Heart right ventricle (tissue), 16 donors: ENCODE results near the gene PELI2. TPM values are rescaled to one million over a fixed set of nuclear protein-coding genes. Genes with fewer than 3 reads are reported as not detected.

Experiments used
- ATAC-seq, 8 donors: fragments of 200-7000 bp; cut with Tn5 transposase; one replicate each; pipeline ENCODE4 v1.9.1; 2020; ENCODE audit warnings: mild to moderate bottlenecking in 8 of 8, moderate library complexity in 8 of 8, moderate number of reproducible peaks in 1 of 8
- DNase-seq, 2 donors: peaks; one replicate each; pipeline ENCODE4 v3.0.0-alpha.2; 2020
- H3K27ac ChIP-seq, 10 donors: fragments of 200-600 bp; sonication (generic) in 2 of 10; one replicate each; pipeline versions ENCODE4 v1.5.0 to v1.8.0; 2020 to 2022; ENCODE audit warnings: mild to moderate bottlenecking in 3 of 10
- H3K27me3 ChIP-seq, 7 donors: fragments of 200-600 bp; one replicate each; pipeline ENCODE4 v1.8.0; 2021 to 2022; ENCODE audit warnings: mild to moderate bottlenecking in 2 of 7
- H3K36me3 ChIP-seq, 9 donors: fragments of 200-600 bp; sonication (generic) in 1 of 9; one replicate each; pipeline versions ENCODE4 v1.5.0 to v1.8.0; 2020 to 2022; ENCODE audit warnings: mild to moderate bottlenecking in 2 of 9
- H3K4me1 ChIP-seq, 9 donors: fragments of 200-600 bp; sonication (generic) in 1 of 9; one replicate each; pipeline versions ENCODE4 v1.5.0 to v1.8.0; 2020 to 2022; ENCODE audit warnings: mild to moderate bottlenecking in 4 of 9
- H3K4me3 ChIP-seq, 10 donors: fragments of 200-600 bp; sonication (generic) in 2 of 10; one replicate each; pipeline versions ENCODE4 v1.5.0 to v1.8.0; 2020 to 2022; ENCODE audit warnings: mild to moderate bottlenecking in 7 of 10, moderate library complexity in 2 of 10
- H3K9me3 ChIP-seq, 11 donors: fragments of 200-600 bp in 10 of 11; sonication (generic) in 2 of 11; one replicate each; pipeline versions ENCODE4 v1.5.0 to v1.8.0; 2013 to 2022; ENCODE audit warnings: mild to moderate bottlenecking in 2 of 11, control low read depth in 1 of 11, moderate library complexity in 1 of 11
- WGBS, 2 donors: extraction: QIAGEN DNeasy Blood & Tissue Kit; methylation state at CpG; one replicate each; pipeline ENCODE4 v1.1.7; 2013; ENCODE audit warnings: inconsistent platforms in 1 of 2; 5-methylcytosine and 5-hydroxymethylcytosine counted together
- intact Hi-C, 10 donors: fragments of 100-400 bp; cut with DNase I; formaldehyde crosslinking; loops; one replicate each; pipeline versions ENCODE4 v1.11.1 to v1.14.2; 2022
- polyA plus RNA-seq, 2 donors: library from polyadenylated mRNA; stranded (reverse); fragments of 200-250 nt; gene quantifications; one replicate each; pipeline ENCODE4 v1.2.3, GENCODE V29; 2013
- total RNA-seq, 10 donors: library from RNA; stranded (reverse); fragmentation: NEBNext Ultra II Directional in 3 of 10; extraction: Animal tissue kit (Norgen Biotek cat#: 25700) in 3 of 10; gene quantifications; one replicate each; pipeline versions ENCODE4 v1.2.1 to v1.2.4, GENCODE V29; 2021 to 2023
- TF ChIP-seq, protein P1 (sequence below), 9 donors: fragments of 200-600 bp; sonication (generic) in 2 of 9; IDR thresholded peaks; one replicate each; pipeline versions ENCODE4 v1.5.0 to v1.8.0; 2021 to 2022; ENCODE audit warnings: antibody characterized with exemption in 9 of 9, mild to moderate bottlenecking in 5 of 9, moderate library complexity in 1 of 9
- donor health status: Arrhythmogenic right ventricular cardiomyopathy.
- donor health status: ischemic (EF 13 %, LVEDD 7.1; RV severe dilation, severe dysfunction).
- donor health status: healthy with polysubstance abuse.
- donor health status: DM: no; HTN: yes; CAD: no.
- donor health status: DM: no; HTN: no; CAD: no.
- donor health status: ischemic (EF 25% LVEDD 6.9; RV normal size, moderate dysfunction).
- donor health status: ischemic (EF 25% LVEDD 5.7; RV mildly dilated, moderate dysfunction).
- donor health status: healthy.
- donor health status: DM: yes; HTN: yes; CAD: no.
- donor health status: Ischemic cardiomyopathy.
- donor health status: ischemic (EF 35%, LVEDD 5.7; RV mildly dilated, moderate dysfunction).
- donor health status: nonischemic (EF 11% LVEDD 7.7; RV severe dilation, severe dysfunction).
- donor health status: DM: yes; HTN: yes; CAD: no.
- donor health status: PGD.
- donor health status: ischemic (EF 29% LVEDD 5.4; RV normal size, mild dysfunction).
- donor health status: nonischemic (EF 23%, LVEDD 6.1; RV moderate dilation, normal function).

PELI2 gene
- total and polyA plus RNA-seq, 12 donors, result 0.87 to 4.9 (median 2.0) TPM

GRCh38 chr14:56131865-56132833 is 13.9 kb downstream of the PELI2 start:
- Histone ChIP-seq H3K27ac (no peak overlapping the region), H3K4me1 (peaks cover 0 to 63% (median 27%) of the 10 kb centered on the region in 9 donors), H3K4me3 (no peak overlapping the region), H3K27me3 (no peaks in the 10 kb centered on the region), H3K36me3 (no peaks in the 10 kb centered on the region), H3K9me3 (no peaks in the 10 kb centered on the region)
- DNase-seq, result no peak
- ATAC-seq, result peak in 1 of 8 donors; percentile 37
- WGBS, 2 donors, result 66 to 69% methylated on average over 14 of the region's 14 CpGs
- TF ChIP-seq, protein P1, sequence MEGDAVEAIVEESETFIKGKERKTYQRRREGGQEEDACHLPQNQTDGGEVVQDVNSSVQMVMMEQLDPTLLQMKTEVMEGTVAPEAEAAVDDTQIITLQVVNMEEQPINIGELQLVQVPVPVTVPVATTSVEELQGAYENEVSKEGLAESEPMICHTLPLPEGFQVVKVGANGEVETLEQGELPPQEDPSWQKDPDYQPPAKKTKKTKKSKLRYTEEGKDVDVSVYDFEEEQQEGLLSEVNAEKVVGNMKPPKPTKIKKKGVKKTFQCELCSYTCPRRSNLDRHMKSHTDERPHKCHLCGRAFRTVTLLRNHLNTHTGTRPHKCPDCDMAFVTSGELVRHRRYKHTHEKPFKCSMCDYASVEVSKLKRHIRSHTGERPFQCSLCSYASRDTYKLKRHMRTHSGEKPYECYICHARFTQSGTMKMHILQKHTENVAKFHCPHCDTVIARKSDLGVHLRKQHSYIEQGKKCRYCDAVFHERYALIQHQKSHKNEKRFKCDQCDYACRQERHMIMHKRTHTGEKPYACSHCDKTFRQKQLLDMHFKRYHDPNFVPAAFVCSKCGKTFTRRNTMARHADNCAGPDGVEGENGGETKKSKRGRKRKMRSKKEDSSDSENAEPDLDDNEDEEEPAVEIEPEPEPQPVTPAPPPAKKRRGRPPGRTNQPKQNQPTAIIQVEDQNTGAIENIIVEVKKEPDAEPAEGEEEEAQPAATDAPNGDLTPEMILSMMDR (IDR thresholded peaks at IDR 0.05), result no peak
- intact Hi-C loops, result no loop called here

GRCh38 chr14:56133547-56133946 is 15.3 kb downstream of the PELI2 start:
- Histone ChIP-seq H3K9me3 (no peaks in the 10 kb centered on the region), H3K27me3 (no peaks in the 10 kb centered on the region), H3K27ac (no peak overlapping the region), H3K4me3 (no peak overlapping the region), H3K4me1 (peaks cover 0 to 66% (median 31%) of the 10 kb centered on the region in 9 donors), H3K36me3 (no peaks in the 10 kb centered on the region)
- intact Hi-C loops, result no loop called here
- WGBS, 2 donors, result 49 to 85% methylated on average over 4 of the region's 4 CpGs
- no peak for ATAC-seq
- DNase-seq, result no peak
- TF ChIP-seq, protein P1 (IDR thresholded peaks at IDR 0.05), result no peak

DNA sequence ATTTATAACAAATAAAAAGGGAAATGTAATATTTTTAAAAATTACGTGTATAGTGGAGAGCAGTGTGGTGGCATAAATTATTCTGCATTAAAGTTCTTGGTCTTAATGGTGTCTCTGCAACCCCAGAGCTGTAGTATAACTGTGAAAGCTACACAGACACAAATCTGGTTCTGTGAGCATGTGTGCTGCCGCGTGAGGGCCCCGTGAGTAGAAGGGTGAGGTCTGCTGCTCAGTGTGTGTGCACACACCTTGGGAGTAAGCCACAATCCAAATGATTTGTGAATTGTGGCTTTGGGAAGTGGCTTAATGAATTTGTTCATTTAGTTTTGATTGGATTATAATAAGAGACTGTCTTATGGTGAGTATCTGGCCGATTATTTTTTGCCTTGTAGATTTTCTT is 16.8 kb downstream of the PELI2 start:
- no peak for DNase-seq
- TF ChIP-seq, protein P1 (IDR thresholded peaks at IDR 0.05), result no peak
- no peaks in the 10 kb centered on the region for H3K27me3 ChIP-seq
- H3K36me3 ChIP-seq, result no peaks in the 10 kb centered on the region
- H3K4me3 ChIP-seq, result no peak overlapping the region
- WGBS, 2 donors, result 84 to 87% methylated on average over 5 of the region's 5 CpGs
- intact Hi-C loops, result no loop called here
- no peaks in the 10 kb centered on the region for H3K9me3 ChIP-seq
- ATAC-seq, result no peak
- H3K4me1 ChIP-seq, result peaks cover 0 to 52% (median 21%) of the 10 kb centered on the region in 9 donors
- H3K27ac ChIP-seq, result no peak overlapping the region

GRCh38 chr14:56135668-56136067 is 17.5 kb downstream of the PELI2 start:
- Histone ChIP-seq H3K36me3 (no peaks in the 10 kb centered on the region), H3K27ac (no peak overlapping the region), H3K9me3 (no peaks in the 10 kb centered on the region), H3K27me3 (no peaks in the 10 kb centered on the region), H3K4me3 (no peak overlapping the region), H3K4me1 (peaks cover 0 to 45% (median 17%) of the 10 kb centered on the region in 9 donors)
- DNase-seq (no peak), ATAC-seq (no peak)
- TF ChIP-seq, protein P1 (IDR thresholded peaks at IDR 0.05), result no peak
- intact Hi-C loops, result no loop called here
- WGBS, 2 donors, result 78 to 83% methylated on average over 1 of the region's 1 CpG
